ENCODE results near the gene NDUFS5.
"Not testable (repeated sequence)": the region's sequence is repeated elsewhere in the genome, so short reads cannot be mapped to it uniquely, and the experiment has no call there.

Gene NDUFS5

GRCh38 chr1:39065542-39065941 is 39.4 kb downstream of the NDUFS5 start:
- no peak for DNase-seq

- not testable (repeated sequence) for DNase-seq
Observed at GRCh38 chr1:39068227-39068626, 42.1 kb downstream of the NDUFS5 start.

DNA sequence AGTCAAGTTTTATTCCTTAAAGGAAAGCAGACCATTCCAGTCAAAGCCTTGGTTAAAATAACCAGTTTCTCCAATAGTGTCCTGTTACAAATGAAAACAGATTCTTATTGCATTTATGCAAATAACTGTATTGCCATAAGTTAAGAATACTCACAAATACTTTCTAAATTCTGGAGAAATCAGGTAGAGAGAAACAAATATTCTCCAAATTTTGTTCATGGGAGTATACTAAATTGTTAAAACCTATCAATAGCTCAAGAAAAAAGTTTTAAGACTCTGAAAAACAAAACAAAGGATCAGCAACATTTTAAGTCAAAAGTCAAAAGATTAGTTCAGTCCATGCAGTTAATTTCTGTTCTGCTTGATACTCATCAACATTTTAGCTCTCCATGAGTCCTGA is 45.4 kb downstream of the NDUFS5 start:
- DNase-seq: not testable (repeated sequence)

- no peak for DNase-seq
Observed at GRCh38 chr1:39076127-39076798, 50.1 kb downstream of the NDUFS5 start.

DNA sequence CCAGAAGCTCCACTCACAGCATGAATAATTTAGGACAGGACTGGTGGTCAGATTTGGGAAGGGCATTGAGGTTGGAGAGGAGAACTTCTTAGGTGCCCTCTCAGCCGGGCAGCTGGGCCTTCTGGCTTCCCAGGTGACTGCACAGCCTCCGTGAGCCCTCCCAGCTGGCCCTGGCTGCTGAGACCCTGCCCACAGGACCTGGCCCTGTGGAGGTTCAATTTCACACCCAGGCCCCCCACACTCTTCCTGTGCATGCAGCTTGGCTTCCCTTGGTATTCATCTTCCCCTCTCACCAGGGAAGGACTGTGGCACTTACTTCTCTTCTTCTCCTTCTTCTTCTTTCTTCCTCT is 50.6 kb downstream of the NDUFS5 start:
- no peak for DNase-seq

DNA sequence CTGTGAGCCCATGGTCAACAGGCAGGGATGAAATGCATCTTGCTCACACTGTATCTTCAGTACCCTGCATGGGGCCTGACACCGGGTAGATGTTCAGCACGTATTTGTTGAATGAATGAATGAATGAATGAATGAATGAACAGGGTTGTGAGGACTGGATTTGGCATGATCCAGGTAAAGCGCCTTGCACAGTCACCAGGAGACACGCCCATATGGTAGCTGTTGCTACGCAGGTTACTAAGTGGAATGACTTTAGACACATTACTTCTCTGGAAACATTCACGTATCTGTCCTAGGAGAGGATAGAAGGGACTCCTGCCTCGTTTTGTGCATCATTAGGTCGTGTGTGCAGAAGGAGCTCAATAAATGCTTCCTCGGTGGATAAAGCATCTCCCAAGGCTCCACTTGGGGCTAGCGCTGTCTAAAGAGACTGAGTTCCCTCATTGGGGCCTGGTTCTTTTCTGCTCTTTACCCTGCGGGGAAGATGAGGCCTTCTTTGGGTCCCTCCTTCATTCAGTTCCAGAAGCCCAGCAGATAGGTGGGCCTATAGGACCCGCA is 54.2 kb downstream of the NDUFS5 start:
- DNase-seq: no peak

DNA sequence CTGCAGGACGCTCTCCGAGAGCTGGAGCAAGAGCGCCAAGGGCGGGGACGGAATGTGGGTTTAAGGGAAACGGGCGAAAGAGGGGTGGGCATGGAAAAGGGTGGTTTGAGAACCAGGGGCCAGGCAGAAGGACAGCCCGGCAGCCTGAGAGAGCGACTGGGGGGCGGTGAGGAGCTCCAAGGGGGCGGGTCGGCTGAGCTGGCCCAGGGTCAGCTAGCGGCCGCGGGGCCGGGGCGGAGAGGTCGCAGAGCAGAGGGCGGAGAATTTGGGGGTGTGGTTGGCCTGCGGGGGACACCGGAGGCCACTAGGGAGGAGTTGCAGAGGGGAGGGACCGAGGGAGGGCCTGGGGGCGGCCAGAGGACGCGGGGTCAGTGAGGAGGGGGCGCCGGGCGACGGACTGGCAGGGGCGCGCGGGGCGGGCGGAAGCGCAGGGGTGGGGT is 54.7 kb downstream of the NDUFS5 start:
- no peak for DNase-seq

GRCh38 chr1:39081271-39082009 is 55.3 kb downstream of the NDUFS5 start:
- DNase-seq: peak in 1 of 2 experiments; percentile 23

DNA sequence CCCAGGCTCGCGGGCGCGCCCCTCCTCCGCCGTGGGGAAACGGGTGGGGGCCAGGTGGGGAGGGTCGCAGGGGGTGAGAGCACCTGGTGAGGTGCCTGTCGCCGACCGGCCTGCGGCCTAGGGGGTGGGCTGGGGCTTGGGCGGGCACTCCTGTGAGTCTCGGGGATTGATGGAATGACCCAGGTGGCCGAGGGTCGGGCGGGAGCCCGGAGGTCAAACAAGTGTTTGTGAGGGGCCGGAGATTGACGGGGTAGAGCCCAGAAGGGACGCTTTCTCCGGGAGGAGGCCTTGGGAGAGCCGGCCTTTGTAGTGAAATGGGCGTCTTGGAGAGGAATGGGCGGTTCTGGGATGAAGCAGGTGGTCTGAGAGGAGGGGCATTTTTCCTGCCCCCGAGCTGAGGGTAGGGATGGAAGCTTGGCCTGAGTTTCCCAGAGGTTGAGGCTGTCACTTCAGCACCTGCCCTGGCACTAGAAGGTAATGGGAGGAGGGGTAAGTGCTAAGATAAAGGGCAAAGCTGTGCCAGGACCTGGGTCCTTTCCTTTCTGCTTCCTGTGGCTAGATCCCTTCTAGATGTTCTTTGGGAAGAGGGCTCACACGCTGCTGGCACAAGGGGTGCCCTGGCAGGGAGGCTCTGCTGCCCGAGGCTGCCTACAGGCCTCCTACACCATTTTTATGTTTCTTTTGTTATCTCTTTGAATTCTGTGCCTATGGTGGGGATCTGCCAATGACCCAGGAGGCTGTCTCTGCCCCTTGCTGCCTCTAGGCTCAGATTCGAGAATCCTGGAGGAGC is 56.1 kb downstream of the NDUFS5 start:
- no peak for DNase-seq

GRCh38 chr1:39082811-39083576 is 56.8 kb downstream of the NDUFS5 start:
- no peak for DNase-seq

DNA sequence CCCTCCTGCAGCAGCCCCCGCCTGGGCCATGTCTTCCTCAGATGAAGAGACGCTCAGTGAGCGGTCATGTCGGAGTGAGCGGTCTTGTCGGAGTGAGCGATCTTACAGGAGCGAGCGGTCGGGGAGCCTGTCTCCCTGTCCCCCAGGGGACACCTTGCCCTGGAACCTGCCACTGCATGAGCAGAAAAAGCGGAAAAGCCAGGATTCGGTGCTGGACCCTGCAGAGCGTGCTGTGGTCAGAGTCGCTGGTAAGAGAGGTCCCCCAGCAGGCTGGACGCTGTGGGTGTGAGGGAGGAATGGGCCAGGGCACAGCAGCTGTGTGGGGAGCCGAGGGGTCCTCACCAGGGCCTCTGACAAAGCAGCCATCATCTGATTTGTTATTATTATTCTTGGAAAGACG is 58.0 kb downstream of the NDUFS5 start:
- no peak for DNase-seq

Measured in activated CD4-positive, alpha-beta T cell treated with anti-CD3 and anti-CD28 coated beads, Interleukin-2, amount 50 U/mL, for 48 hours (primary cell).